IMR-90 (cell line): ENCODE measurements around the gene TVP23A. TPM values are rescaled to one million over a fixed set of nuclear protein-coding genes. Genes with fewer than 3 reads are reported as not detected.

Source experiments
- ATAC-seq: fragments of 200-7000 bp; cut with Tn5 transposase; 2 replicates; pipeline ENCODE4 v1.9.1; 2020; ENCODE audit warnings: low read depth, mild to moderate bottlenecking, moderate library complexity
- BruUV-seq: library from RNA; stranded (reverse); fragments of 400-500 nt; replicated peaks from 2 replicates; lab custom pipeline; 2021; lab: Mats Ljungman, UMichigan
- CTCF ChIA-PET: fragments of 300-600 bp; formaldehyde crosslinking; extraction: SDS; loops from one replicate; lab custom pipeline; 2021; ENCODE audit warnings: antibody characterized with exemption; lab: Yijun Ruan, JAX
- POLR2A ChIA-PET: fragments of 300-600 bp; sonication (Branson Sonifier 250); formaldehyde crosslinking; loops from one replicate; lab custom pipeline; 2022; ENCODE audit warnings: antibody characterized with exemption; ENCODE audit not compliant: unreplicated experiment; lab: Charles Lee
- DNase-seq: peaks from one replicate; pipeline ENCODE4 v3.0.0; 2013
- H2AFZ ChIP-seq: replicated peaks from 2 replicates; pipeline ENCODE3; 2013; ENCODE audit warnings: low read length, mild to moderate bottlenecking; ENCODE audit not compliant: poor library complexity
- H2AK5ac ChIP-seq: 2 replicates; pipeline ENCODE4 v1.6.1; 2013; ENCODE audit warnings: low read depth, low read length, inconsistent platforms
- H2AK9ac ChIP-seq: replicated peaks from 2 replicates; pipeline ENCODE3; 2013; ENCODE audit warnings: mild to moderate bottlenecking, low read depth, low read length, moderate library complexity; ENCODE audit not compliant: poor library complexity
- H2BK120ac ChIP-seq: 2 replicates; pipeline ENCODE4 v1.6.1; 2013; ENCODE audit warnings: low read depth, low read length, inconsistent platforms
- H2BK15ac ChIP-seq: 3 replicates; pipeline ENCODE4 v1.6.1; 2013; ENCODE audit warnings: low read depth, low read length, inconsistent platforms
- H2BK20ac ChIP-seq: 2 replicates; pipeline ENCODE4 v1.6.1; 2013; ENCODE audit warnings: low read depth, mild to moderate bottlenecking, inconsistent platforms, low read length, moderate library complexity
- H2BK5ac ChIP-seq: 2 replicates; pipeline ENCODE4 v1.6.1; 2013; ENCODE audit warnings: mild to moderate bottlenecking, low read depth, low read length, inconsistent platforms; ENCODE audit not compliant: poor library complexity, severe bottlenecking
- H3K14ac ChIP-seq: replicated peaks from 2 replicates; pipeline ENCODE4 v1.6.1; 2013; ENCODE audit warnings: low read depth, low read length, inconsistent platforms
- H3K18ac ChIP-seq: 2 replicates; pipeline ENCODE4 v1.6.1; 2013; ENCODE audit warnings: low read depth, low read length, control low read depth
- H3K23ac ChIP-seq: 2 replicates; pipeline ENCODE4 v1.6.1; 2013; ENCODE audit warnings: low read depth, low read length, inconsistent platforms
- H3K27ac ChIP-seq: 2 replicates; pipeline ENCODE4 v1.5.1; 2013; ENCODE audit warnings: mild to moderate bottlenecking, control low read depth, low read length; ENCODE audit not compliant: insufficient read depth
- H3K27me3 ChIP-seq: 2 replicates; pipeline ENCODE4 v1.6.1; 2013; ENCODE audit warnings: low read length; ENCODE audit not compliant: control insufficient read depth, insufficient read depth
- H3K36me3 ChIP-seq: 2 replicates; pipeline ENCODE4 v1.6.1; 2013; ENCODE audit warnings: low read length, mixed read lengths; ENCODE audit not compliant: control insufficient read depth, insufficient read depth
- H3K4ac ChIP-seq: 2 replicates; pipeline ENCODE4 v1.6.1; 2013; ENCODE audit warnings: low read depth, low read length, inconsistent platforms
- H3K4me1 ChIP-seq: 2 replicates; pipeline ENCODE4 v1.6.1; 2013; ENCODE audit warnings: low read length, mixed read lengths; ENCODE audit not compliant: control insufficient read depth, insufficient read depth
- H3K4me2 ChIP-seq: 2 replicates; pipeline ENCODE4 v1.6.1; 2013; ENCODE audit warnings: low read depth, mild to moderate bottlenecking, control low read depth, low read length, moderate library complexity
- H3K4me3 ChIP-seq: 2 replicates; pipeline ENCODE4 v1.5.1; 2013; ENCODE audit warnings: low read depth, mild to moderate bottlenecking, control low read depth, low read length, moderate library complexity; ENCODE audit not compliant: insufficient read depth
- H3K56ac ChIP-seq: 2 replicates; pipeline ENCODE4 v1.6.1; 2013; ENCODE audit warnings: low read length, inconsistent platforms; ENCODE audit not compliant: insufficient read depth; ENCODE audit errors: extremely low read depth
- H3K79me1 ChIP-seq, 2 experiments: 2 replicates each; pipeline ENCODE4 v1.6.1; 2013; ENCODE audit warnings: low read length in 2 of 2, inconsistent platforms in 1 of 2, low read depth in 1 of 2
- H3K9ac ChIP-seq: 2 replicates; pipeline ENCODE4 v1.6.1; 2013; ENCODE audit warnings: low read depth, low read length, control low read depth
- H3K9me1 ChIP-seq: 2 replicates; pipeline ENCODE4 v1.6.1; 2013; ENCODE audit warnings: low read length, inconsistent platforms; ENCODE audit not compliant: insufficient read depth
- H3K9me3 ChIP-seq: 2 replicates; pipeline ENCODE4 v1.6.1; 2013; ENCODE audit warnings: low read length; ENCODE audit not compliant: control insufficient read depth, insufficient read depth
- H4K20me1 ChIP-seq: 2 replicates; pipeline ENCODE4 v1.6.1; 2013; ENCODE audit warnings: low read length, inconsistent platforms; ENCODE audit not compliant: insufficient read depth
- H4K5ac ChIP-seq: 2 replicates; pipeline ENCODE4 v1.6.1; 2013; ENCODE audit warnings: mild to moderate bottlenecking, low read depth, low read length, control low read depth
- H4K8ac ChIP-seq, 2 experiments: 2 replicates each; pipeline ENCODE4 v1.6.1; 2013; ENCODE audit warnings: low read depth in 2 of 2, low read length in 2 of 2, control low read depth in 1 of 2, inconsistent platforms in 1 of 2
- H4K91ac ChIP-seq: 2 replicates; pipeline ENCODE4 v1.6.1; 2013; ENCODE audit warnings: low read depth, low read length, inconsistent platforms; ENCODE audit not compliant: insufficient read depth
- BHLHE40 ChIP-seq: fragments of 150-350 bp; IDR thresholded peaks from 2 replicates; pipeline ENCODE4 v1.6.1; 2016; ENCODE audit warnings: mild to moderate bottlenecking, low read depth, low read length
- CHD1 ChIP-seq: IDR thresholded peaks from 2 replicates; pipeline ENCODE4 v1.6.1; 2012; ENCODE audit warnings: low read depth, low read length, improper control_type of control experiment
- MAFK ChIP-seq: IDR thresholded peaks from 2 replicates; pipeline ENCODE4 v1.6.1; 2012; ENCODE audit warnings: low read depth, low read length, improper control_type of control experiment
- MAZ ChIP-seq: IDR thresholded peaks from 2 replicates; pipeline ENCODE4 v1.6.1; 2012; ENCODE audit warnings: low read depth, mild to moderate bottlenecking, low read length, improper control_type of control experiment, moderate library complexity, borderline replicate concordance
- MXI1 ChIP-seq: IDR thresholded peaks from 2 replicates; pipeline ENCODE4 v1.6.1; 2012; ENCODE audit warnings: low read depth, mild to moderate bottlenecking, low read length, moderate library complexity, borderline replicate concordance
- NFE2L2 ChIP-seq: fragments of 150-350 bp; IDR thresholded peaks from 2 replicates; pipeline ENCODE4 v1.6.1; 2016; ENCODE audit warnings: low read depth, mild to moderate bottlenecking, low read length
- POLR2A ChIP-seq: IDR thresholded peaks from 2 replicates; pipeline ENCODE4 v1.6.1; 2012; ENCODE audit warnings: mild to moderate bottlenecking, low read depth, low read length
- RFX5 ChIP-seq: IDR thresholded peaks from 2 replicates; pipeline ENCODE4 v1.8.0; 2012; ENCODE audit warnings: low read depth, mild to moderate bottlenecking, low read length, moderate library complexity
- SMC3 ChIP-seq: fragments of 150-350 bp; IDR thresholded peaks from 2 replicates; pipeline ENCODE4 v1.6.1; 2016; ENCODE audit warnings: low read depth, mild to moderate bottlenecking, antibody characterized with exemption, low read length, moderate library complexity
- WGBS, 2 experiments: methylation state at CpG; one replicate each; pipeline versions ENCODE4 v1.1.5 to v1.1.7; 2013; ENCODE audit warnings: missing lambda C conversion rate in 2 of 2; ENCODE audit not compliant: insufficient read length in 1 of 2; ENCODE audit errors: extremely low coverage in 2 of 2; 5-methylcytosine and 5-hydroxymethylcytosine counted together
- dilution Hi-C: fragments of 300-500 bp; cut with HindIII; formaldehyde crosslinking; loops from one replicate; pipeline ENCODE4 v1.14.3; 2018; ENCODE audit warnings: low sequenced_read_pairs; ENCODE audit not compliant: unreplicated experiment
- in situ Hi-C: fragments of 300-500 bp; cut with MboI; formaldehyde crosslinking; loops from 3 replicates; pipeline ENCODE4 v1.14.3; 2019; ENCODE audit warnings: low sequenced_read_pairs, inconsistent platforms, mixed read lengths
- intact Hi-C: fragments of 100-400 bp; cut with micrococcal nuclease; formaldehyde crosslinking; loops from 2 replicates; pipeline ENCODE4 v1.10.0; 2022
- polyA plus RNA-seq, 3 experiments: library from polyadenylated mRNA; depleted of rRNA; stranded (reverse); fragments of >200 nt; gene quantifications; 2 replicates each; pipeline ENCODE4 v1.2.3, GENCODE V29; 2012; ENCODE audit warnings: low replicate concordance in 1 of 3
- total RNA-seq: library from RNA; depleted of rRNA; stranded (reverse); fragments of >200 nt; gene quantifications from 2 replicates; pipeline ENCODE4 v1.2.3, GENCODE V29; 2012
- TF ChIP-seq, protein P1 (sequence below): conservative IDR thresholded peaks from 2 replicates; pipeline ENCODE4 v1.5.1; 2012; ENCODE audit warnings: mild to moderate bottlenecking, low read depth, low read length, improper control_type of control experiment
- TF ChIP-seq, protein P2 (sequence below): fragments of 150-350 bp; IDR thresholded peaks from 2 replicates; pipeline ENCODE4 v1.6.1; 2017; ENCODE audit warnings: mild to moderate bottlenecking, antibody characterized with exemption, low read length, low read depth

Gene TVP23A
- total and polyA plus RNA-seq, 2 of the 4 experiments (the other 2 are of a cell fraction): not detected

DNA sequence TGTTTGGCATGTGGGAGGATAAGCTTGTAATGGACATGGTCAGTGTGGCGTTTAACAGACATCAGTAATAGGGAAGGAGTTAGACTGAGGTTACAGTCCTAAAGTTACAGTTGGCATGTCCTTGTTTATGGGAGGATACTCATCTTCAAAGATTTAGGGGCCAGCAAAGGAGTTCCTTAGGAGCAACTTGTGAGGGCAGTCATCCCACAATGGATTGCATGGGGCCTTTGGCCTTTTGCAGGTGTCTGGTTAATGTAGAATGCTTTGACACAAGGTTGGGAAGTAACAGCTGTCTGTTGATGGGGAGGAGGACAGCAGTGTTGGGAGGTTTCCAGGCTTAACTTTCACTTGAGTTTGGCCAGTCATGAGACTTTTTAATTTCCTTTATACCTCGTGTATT, 72.8 kb downstream of the TVP23A start:
- ATAC-seq: no peak

More for the DNA sequence above, 72.8 kb downstream of the TVP23A start:
- H3K18ac ChIP-seq: no peak overlapping the region
- H3K36me3 ChIP-seq: no peaks in the 10 kb centered on the region
- H3K27me3 ChIP-seq: no peaks in the 10 kb centered on the region
- peaks cover 4% of the 10 kb centered on the region; the same call in 1 of the 2 replicates for H3K9me1 ChIP-seq
- H2AK5ac ChIP-seq: no peak overlapping the region
- H4K91ac ChIP-seq: no peak overlapping the region
- no peak overlapping the region for H3K14ac ChIP-seq
- no peak overlapping the region for H3K23ac ChIP-seq
- no peak overlapping the region for H3K4me2 ChIP-seq
- H3K79me1 ChIP-seq: peaks cover 2 to 15% of the 10 kb centered on the region in 2 experiments; a peak in 3 of 4 replicates
- H3K4me3 ChIP-seq: no peak overlapping the region
- no peaks in the 10 kb centered on the region for H3K9me3 ChIP-seq
- H3K9ac ChIP-seq: no peak overlapping the region
- H3K4me1 ChIP-seq: peaks cover 9% of the 10 kb centered on the region
- in situ Hi-C loops: loop anchor here (10.0 kb wide), 1 partner anchor 1591 kb away; no protein-coding TSS in a partner anchor
- no peak overlapping the region for H4K8ac ChIP-seq
- H2BK20ac ChIP-seq: no peak overlapping the region
- TF ChIP-seq, protein P1, sequence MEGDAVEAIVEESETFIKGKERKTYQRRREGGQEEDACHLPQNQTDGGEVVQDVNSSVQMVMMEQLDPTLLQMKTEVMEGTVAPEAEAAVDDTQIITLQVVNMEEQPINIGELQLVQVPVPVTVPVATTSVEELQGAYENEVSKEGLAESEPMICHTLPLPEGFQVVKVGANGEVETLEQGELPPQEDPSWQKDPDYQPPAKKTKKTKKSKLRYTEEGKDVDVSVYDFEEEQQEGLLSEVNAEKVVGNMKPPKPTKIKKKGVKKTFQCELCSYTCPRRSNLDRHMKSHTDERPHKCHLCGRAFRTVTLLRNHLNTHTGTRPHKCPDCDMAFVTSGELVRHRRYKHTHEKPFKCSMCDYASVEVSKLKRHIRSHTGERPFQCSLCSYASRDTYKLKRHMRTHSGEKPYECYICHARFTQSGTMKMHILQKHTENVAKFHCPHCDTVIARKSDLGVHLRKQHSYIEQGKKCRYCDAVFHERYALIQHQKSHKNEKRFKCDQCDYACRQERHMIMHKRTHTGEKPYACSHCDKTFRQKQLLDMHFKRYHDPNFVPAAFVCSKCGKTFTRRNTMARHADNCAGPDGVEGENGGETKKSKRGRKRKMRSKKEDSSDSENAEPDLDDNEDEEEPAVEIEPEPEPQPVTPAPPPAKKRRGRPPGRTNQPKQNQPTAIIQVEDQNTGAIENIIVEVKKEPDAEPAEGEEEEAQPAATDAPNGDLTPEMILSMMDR: no peak
- TF ChIP-seq NFE2L2 (no peak), CHD1 (no peak), RFX5 (no peak), SMC3 (no peak), MXI1 (no peak), POLR2A (no peak), MAFK (no peak), BHLHE40 (no peak), MAZ (no peak)
- TF ChIP-seq, protein P2, sequence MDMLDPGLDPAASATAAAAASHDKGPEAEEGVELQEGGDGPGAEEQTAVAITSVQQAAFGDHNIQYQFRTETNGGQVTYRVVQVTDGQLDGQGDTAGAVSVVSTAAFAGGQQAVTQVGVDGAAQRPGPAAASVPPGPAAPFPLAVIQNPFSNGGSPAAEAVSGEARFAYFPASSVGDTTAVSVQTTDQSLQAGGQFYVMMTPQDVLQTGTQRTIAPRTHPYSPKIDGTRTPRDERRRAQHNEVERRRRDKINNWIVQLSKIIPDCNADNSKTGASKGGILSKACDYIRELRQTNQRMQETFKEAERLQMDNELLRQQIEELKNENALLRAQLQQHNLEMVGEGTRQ: no peak
- DNase-seq: no peak
- no peak overlapping the region for H3K4ac ChIP-seq
- no peaks in the 10 kb centered on the region for H4K20me1 ChIP-seq
- POLR2A ChIA-PET: no interaction called here
- BruUV-seq: no TSS peak
- CTCF ChIA-PET: no interaction called here
- H3K56ac ChIP-seq: no peak overlapping the region
- intact Hi-C loops: loop anchor here (2.0 kb wide), 1 partner anchor 173 kb away; no protein-coding TSS in a partner anchor
- H2BK5ac ChIP-seq: no peak overlapping the region
- no peak overlapping the region for H2BK15ac ChIP-seq
- H2AK9ac ChIP-seq: no peak overlapping the region
- H3K27ac ChIP-seq: no peak overlapping the region
- H2AFZ ChIP-seq: no peak overlapping the region
- no peak overlapping the region for H4K5ac ChIP-seq
- WGBS, 2 experiments: no CpG with 5 or more reads among the region's 2 CpGs
- H2BK120ac ChIP-seq: no peak overlapping the region
- dilution Hi-C loops: no loop called here
